ENCODE measurements around the gene EMID1. TPM values are rescaled to one million over a fixed set of nuclear protein-coding genes. Genes with fewer than 3 reads are reported as not detected.

Gene EMID1
- total RNA-seq, 3 donors from 2014 or later, result 1.1 to 4.6 (median 2.3) TPM

- Histone ChIP-seq H3K9me3 (no peaks in the 10 kb centered on the region), H3K4me1 (no peaks in the 10 kb centered on the region), H3K27ac (no peak overlapping the region), H3K4me3 (no peak overlapping the region), H3K36me3 (no peaks in the 10 kb centered on the region), H3K27me3 (no peaks in the 10 kb centered on the region)
- intact Hi-C loops (cut with DNase I; ENCODE audit: low total_unique reads), result no loop called here
- no peak for DNase-seq (ENCODE audit: low spot score in 2 of 2)
- no peak for TF ChIP-seq POLR2A (IDR thresholded peaks at IDR 0.05)
These were observed 9.5 kb downstream of the EMID1 start for GRCh38 chr22:29215012-29215860.

GRCh38 chr22:29216011-29216872 is 10.5 kb downstream of the EMID1 start:
- Histone ChIP-seq H3K9me3 (no peaks in the 10 kb centered on the region), H3K36me3 (no peaks in the 10 kb centered on the region), H3K27me3 (no peaks in the 10 kb centered on the region), H3K4me1 (no peaks in the 10 kb centered on the region), H3K27ac (no peak overlapping the region), H3K4me3 (no peak overlapping the region)
- TF ChIP-seq POLR2AphosphoS5 (IDR thresholded peaks at IDR 0.05) (no peak), POLR2A (IDR thresholded peaks at IDR 0.05) (no peak)
- TF ChIP-seq, protein P1, sequence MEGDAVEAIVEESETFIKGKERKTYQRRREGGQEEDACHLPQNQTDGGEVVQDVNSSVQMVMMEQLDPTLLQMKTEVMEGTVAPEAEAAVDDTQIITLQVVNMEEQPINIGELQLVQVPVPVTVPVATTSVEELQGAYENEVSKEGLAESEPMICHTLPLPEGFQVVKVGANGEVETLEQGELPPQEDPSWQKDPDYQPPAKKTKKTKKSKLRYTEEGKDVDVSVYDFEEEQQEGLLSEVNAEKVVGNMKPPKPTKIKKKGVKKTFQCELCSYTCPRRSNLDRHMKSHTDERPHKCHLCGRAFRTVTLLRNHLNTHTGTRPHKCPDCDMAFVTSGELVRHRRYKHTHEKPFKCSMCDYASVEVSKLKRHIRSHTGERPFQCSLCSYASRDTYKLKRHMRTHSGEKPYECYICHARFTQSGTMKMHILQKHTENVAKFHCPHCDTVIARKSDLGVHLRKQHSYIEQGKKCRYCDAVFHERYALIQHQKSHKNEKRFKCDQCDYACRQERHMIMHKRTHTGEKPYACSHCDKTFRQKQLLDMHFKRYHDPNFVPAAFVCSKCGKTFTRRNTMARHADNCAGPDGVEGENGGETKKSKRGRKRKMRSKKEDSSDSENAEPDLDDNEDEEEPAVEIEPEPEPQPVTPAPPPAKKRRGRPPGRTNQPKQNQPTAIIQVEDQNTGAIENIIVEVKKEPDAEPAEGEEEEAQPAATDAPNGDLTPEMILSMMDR (IDR thresholded peaks at IDR 0.05), result no peak
- intact Hi-C loops (cut with DNase I; ENCODE audit: low total_unique reads), result no loop called here
- no peak for DNase-seq (ENCODE audit: low spot score in 2 of 2)

DNA sequence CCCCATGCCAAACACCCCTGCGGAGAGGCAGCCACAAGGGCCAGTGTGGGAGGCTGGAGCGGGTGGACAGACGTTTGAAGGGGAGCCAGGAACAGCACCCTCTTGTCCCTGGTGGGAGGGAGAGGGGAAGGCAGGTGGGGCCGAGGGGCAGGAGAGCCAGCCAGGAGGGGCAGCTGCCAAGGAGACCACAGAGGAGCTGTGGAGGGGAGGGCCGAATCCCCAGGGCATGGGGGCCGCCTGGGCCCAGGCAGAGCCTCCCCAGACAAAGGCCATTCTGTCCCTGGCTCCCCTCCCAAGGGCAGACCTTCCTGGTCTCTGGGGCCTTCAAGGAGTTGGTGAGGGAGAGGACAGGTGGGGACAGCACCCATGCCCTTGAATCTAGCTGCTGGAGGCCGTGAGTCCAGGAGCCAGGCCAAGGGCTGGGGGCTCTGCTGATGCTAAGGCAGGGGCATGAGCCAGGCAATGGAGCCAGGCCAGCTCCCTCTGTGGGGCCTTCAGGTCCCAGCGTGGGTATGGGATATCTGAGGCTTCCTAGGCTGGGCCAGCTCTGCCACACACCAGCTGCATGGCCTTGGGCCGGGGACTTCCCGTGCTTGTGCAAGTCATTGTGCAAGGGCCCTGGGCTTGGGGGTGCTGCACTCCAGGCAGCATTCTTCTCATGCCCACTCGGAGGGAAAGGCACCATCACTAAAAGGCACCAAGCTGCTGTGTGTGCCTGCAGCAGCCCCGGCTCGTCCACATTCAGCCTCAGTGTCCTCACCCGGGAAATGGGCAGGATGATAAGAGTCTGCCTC is 11.4 kb downstream of the EMID1 start:
- H3K4me3 ChIP-seq, result no peak overlapping the region
- no peaks in the 10 kb centered on the region for H3K27me3 ChIP-seq
- no peaks in the 10 kb centered on the region for H3K36me3 ChIP-seq
- no peaks in the 10 kb centered on the region for H3K4me1 ChIP-seq
- DNase-seq (ENCODE audit: low spot score in 2 of 2), result peak in 1 of 2 donors; percentile 44
- TF ChIP-seq POLR2AphosphoS5 (IDR thresholded peaks at IDR 0.05) (no peak), POLR2A (IDR thresholded peaks at IDR 0.05) (no peak)
- TF ChIP-seq, protein P1 (IDR thresholded peaks at IDR 0.05), result no peak
- no peak overlapping the region for H3K27ac ChIP-seq
- H3K9me3 ChIP-seq, result no peaks in the 10 kb centered on the region
- intact Hi-C loops (cut with DNase I; ENCODE audit: low total_unique reads), result no loop called here

DNA sequence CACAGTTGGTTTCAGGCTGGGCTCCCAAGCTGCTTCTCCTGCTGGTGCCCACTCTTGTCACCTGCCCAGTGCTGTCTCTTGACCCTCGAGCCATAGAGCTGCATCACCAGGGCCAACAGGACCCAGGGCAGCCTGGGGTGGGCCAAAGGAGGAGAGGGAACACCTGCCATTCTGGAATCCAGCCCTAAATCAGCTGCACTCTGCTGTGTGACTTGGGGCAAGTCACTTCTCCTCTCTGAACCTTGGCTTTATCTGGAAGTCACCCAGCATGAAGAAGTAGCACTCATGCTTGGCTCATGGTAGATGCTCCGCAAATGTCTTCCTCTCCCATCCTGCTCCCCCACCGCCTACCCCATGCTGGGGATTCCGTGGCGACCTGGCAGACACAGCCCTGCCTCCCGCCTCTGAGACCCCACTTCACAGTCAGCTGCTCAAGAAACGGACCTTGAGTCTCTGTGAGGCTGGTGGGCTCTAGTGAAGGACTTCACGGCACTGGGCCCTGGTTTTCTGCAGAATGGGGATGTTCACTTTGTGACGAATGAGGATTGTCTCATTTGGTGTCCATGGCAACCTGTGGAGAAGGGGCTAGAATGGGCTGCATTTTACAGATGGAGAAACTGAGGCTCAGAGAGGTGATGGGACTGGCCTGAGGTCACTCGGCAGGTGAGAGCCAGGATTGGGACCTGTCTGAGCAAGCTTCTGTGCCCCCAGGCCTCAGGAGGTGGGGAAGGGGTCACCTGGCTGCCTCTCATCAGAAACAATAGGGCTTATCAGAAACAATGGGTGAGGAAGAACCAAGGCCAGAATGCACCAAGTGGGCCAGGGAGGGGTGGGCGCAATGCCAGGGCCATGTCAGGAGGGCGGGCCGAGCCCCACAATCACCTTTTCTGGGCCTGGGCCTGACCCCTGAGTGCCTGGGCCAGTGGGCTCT is 12.4 kb downstream of the EMID1 start:
- Histone ChIP-seq H3K36me3 (no peaks in the 10 kb centered on the region), H3K9me3 (no peaks in the 10 kb centered on the region), H3K4me1 (no peaks in the 10 kb centered on the region), H3K4me3 (no peak overlapping the region), H3K27me3 (no peaks in the 10 kb centered on the region), H3K27ac (no peak overlapping the region)
- TF ChIP-seq, protein P1 (IDR thresholded peaks at IDR 0.05), result no peak
- TF ChIP-seq POLR2AphosphoS5 (IDR thresholded peaks at IDR 0.05) (no peak), POLR2A (IDR thresholded peaks at IDR 0.05) (no peak)
- no peak for DNase-seq (ENCODE audit: low spot score in 2 of 2)
- intact Hi-C loops (cut with DNase I; ENCODE audit: low total_unique reads), result no loop called here
